Activated CD8-positive, alpha-beta memory T cell treated with anti-CD3 and anti-CD28 coated beads, Interleukin-2, amount 50 U/mL, for 48 hours (primary cell): ENCODE measurements around the gene CNIH3.

Experiments
- DNase-seq: peaks from one replicate; pipeline ENCODE4 v3.0.0-alpha.2; 2020

CNIH3 gene

GRCh38 chr1:224747578-224747977, 131.5 kb downstream of the CNIH3 start:
- DNase-seq = peak; percentile 54

GRCh38 chr1:224749916-224750315, 133.8 kb downstream of the CNIH3 start:
- DNase-seq = no peak

- no peak for DNase-seq
Observed at GRCh38 chr1:224751624-224752311, 135.7 kb downstream of the CNIH3 start.

DNA sequence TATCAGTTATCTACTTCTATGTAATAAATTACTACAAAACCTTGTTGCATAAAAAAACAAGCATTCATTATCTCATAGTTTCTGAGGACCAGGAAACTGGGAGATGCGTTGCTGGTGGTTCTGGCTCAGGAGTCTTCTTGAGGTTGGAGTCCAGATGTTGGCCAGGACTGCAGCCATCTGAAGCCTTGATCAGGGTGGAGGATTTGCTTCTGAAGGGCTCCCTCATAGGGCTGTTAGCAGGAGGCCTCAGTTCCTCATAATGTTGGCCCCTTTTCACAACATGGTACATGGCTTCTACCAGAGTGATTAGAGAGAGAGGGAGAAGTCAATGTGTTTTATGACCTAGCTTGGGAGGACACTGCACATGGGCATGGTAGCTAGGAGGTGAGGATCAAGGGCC, 137.4 kb downstream of the CNIH3 start:
- DNase-seq = no peak

GRCh38 chr1:224755586-224755985, 139.5 kb downstream of the CNIH3 start:
- DNase-seq = no peak

DNA sequence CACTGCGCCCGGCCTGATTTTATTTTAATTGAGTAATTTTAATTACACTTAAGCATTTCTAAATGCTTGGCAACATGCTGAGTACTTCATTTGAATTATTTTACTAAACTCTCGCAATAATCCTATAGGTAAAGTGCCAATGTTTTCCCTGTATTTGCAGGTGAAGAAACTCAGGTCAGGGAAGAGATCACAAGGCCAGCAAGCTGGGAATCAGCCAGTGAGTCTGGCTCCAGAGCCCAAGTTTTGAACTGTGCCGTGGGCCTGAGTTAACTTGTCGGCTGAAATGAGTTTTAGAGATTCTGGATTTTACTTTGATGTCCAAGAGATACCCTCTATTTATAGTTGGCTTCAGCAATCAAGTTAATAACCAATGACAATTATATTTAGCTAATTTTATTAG, 141.4 kb downstream of the CNIH3 start:
- no peak for DNase-seq

DNA sequence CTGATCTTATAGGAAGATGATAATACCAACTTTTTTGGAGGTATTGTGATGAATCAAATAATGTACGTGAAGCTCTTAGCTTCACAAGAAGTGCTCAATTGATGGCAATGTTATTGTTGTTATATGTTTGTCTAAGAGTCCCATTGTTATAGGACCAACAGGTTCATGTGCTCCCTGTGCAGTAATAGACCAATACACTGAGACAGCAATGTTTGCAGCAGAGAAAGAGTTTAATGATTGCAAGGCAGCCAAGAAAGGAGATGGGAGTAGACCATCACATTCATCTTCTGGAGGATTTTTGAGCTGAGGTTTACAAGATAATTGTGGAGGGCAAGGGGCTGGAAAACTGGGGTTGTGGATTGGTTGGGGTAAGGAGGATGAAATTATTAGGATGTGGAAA, 143.0 kb downstream of the CNIH3 start:
- no peak for DNase-seq

DNA sequence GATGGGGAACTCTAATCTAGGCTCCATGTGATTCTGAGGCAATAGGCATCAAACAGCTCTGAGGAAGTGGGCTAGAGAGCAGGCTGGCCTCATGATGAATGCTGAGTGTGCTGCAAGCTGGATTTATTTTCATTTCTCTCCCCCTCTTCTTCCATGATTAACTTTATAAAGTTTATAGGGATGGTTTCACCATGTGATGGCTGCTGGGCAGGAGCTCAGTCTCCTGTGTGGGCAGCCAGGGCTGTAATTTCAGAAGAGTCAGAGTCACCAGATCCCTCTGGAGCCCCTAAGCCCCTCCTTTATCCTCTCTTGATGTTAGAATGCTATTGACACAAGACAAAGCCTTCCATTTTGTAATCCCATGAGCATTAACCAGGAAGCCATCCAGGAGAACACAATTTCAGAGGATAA, 143.6 kb downstream of the CNIH3 start:
- no peak for DNase-seq

DNA sequence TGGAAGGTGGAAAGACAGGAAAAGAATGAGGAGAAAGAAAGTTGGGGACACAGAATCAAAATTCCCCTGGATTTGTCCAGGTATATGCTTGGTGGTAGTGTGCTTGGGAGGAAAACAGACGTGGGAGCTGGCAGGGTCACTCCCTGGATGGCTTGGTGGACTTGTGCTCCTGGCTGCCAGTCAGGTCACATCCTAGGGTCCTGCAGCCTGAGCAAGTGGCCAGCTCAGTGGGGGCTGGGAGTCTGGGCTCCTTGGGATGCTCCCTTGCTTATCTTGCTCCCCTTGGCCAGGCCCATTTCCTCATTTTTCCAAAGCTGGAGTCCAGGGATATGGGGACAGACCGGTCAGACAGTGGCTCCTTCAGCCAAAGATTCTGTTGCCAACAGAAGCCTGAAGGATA, 144.0 kb downstream of the CNIH3 start:
- DNase-seq = no peak

DNA sequence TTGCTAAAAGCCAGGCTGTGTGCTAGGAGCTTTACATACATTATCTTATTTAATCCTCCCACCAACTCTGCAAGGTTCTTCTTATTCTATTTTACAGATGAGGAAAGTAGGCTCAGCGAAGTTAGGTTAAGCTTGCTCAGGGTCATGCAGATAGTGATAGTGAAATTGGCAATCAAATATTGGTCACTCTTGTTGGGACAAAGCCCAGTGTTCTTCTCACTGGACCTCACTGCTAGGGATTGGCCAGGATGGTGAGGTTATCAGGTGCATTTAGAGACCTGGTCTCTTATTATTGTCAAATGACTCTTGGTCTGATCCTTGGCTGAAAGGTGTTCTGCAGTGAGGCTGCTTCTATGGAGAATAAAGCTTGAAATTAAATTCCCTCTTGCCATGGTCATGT, 145.1 kb downstream of the CNIH3 start:
- no peak for DNase-seq

DNA sequence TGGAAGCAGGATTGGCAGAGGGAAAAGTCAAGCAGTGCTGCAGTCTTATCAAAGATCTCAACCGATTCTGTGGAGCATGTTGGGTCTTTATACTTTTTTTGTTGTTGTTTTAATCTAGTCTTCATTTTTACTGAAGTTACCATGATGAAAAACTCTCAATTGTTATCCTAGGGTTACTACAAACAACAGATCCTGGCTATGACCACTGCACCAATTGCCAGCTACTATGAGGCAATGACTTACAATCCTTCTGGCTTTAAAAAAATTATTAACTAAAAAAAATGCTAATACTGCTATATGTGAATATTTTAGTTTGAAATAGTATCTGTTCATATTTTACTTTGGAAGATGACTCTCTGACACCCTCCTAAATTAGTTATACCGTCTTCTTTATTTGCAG, 145.9 kb downstream of the CNIH3 start:
- no peak for DNase-seq

- DNase-seq = no peak
Observed at GRCh38 chr1:224762701-224763100, 146.6 kb downstream of the CNIH3 start.

GRCh38 chr1:224763126-224763775, 147.1 kb downstream of the CNIH3 start:
- no peak for DNase-seq

- DNase-seq = no peak
Observed at GRCh38 chr1:224766266-224766665, 150.1 kb downstream of the CNIH3 start.

GRCh38 chr1:224767031-224767430, 150.9 kb downstream of the CNIH3 start:
- no peak for DNase-seq

GRCh38 chr1:224767676-224768075, 151.6 kb downstream of the CNIH3 start:
- no peak for DNase-seq

- DNase-seq = no peak
Observed at GRCh38 chr1:224768971-224769370, 152.9 kb downstream of the CNIH3 start.

GRCh38 chr1:224769452-224770335, 153.6 kb downstream of the CNIH3 start:
- DNase-seq = no peak

DNA sequence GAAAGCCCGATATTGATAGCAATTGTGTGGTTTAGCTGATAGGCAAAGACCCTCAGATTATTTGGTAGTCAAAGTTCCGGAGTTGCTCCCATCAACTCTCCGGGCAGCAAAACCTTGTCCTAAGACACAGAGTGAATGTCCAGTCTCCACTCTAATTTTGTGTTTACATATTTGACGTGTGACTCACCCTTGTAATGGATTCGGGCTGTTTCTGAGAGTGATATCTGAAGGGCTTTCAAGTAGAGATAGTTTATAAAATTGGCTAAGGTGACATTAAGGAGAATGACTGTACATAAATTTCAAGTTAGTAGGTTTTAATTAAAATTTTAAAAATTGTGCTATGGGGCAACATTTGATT, 154.2 kb downstream of the CNIH3 start:
- DNase-seq = no peak

GRCh38 chr1:224773646-224774045, 157.5 kb downstream of the CNIH3 start:
- no peak for DNase-seq

- DNase-seq = no peak
Observed at GRCh38 chr1:224774378-224774777, 158.3 kb downstream of the CNIH3 start.

DNA sequence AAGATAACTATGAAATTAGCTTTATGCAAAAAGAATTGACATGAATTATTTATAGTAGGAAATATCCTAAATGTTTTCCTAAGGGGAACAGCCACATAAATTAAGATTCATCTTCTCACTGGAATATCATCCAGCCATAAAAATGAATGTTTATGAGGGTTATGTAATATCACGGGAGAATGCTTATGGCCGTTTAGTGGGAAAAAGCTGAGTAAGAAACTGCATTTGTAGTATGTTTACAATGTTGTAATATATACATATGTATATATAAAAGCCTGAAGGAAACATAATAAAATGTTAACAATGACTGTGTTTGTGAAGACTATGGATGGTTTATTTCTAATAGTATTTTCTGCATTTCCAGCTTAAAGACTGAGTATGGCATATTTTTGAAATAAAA, 161.1 kb downstream of the CNIH3 start:
- no peak for DNase-seq

GRCh38 chr1:224779536-224779935, 163.4 kb downstream of the CNIH3 start:
- no peak for DNase-seq

DNA sequence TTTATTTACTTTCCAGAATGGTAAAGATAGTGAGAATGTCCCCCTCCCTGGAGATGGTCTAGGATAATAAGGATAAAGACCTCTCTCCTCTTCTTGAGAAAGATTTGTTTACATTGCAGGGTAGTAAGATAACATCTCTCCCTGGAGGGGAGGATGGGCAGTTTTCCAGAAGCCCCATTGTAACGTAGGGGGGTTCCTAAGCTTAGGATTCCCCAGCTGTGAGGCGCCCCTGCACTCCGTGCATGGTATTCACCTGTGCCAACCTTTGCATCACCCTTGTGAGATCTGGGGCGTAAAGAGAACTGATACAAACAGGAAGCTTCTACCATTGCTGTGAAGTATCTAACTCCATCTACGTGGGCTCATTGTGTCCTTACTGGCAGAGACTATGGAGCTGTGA, 164.6 kb downstream of the CNIH3 start:
- DNase-seq = no peak
